Mammary epithelial cell (primary cell): Measurements from ENCODE around the gene SIGLEC10.

Source experiments
- EZH2 ChIP-seq: IDR thresholded peaks from 2 replicates; pipeline ENCODE4 v1.6.1; 2012; ENCODE audit warnings: low read length, inconsistent platforms, borderline replicate concordance
- TF ChIP-seq, protein P1 (sequence below), 2 donors: IDR thresholded peaks in 1 of 2; conservative IDR thresholded peaks in 1 of 2; 2 replicates each; pipeline ENCODE4 v1.5.1; 2011 to 2012; ENCODE audit warnings: inconsistent platforms in 2 of 2, low read length in 2 of 2, mild to moderate bottlenecking in 2 of 2, control low read depth in 1 of 2, low read depth in 1 of 2; ENCODE audit not compliant: insufficient read depth in 1 of 2; ENCODE audit errors: extremely low read depth in 1 of 2

DNA sequence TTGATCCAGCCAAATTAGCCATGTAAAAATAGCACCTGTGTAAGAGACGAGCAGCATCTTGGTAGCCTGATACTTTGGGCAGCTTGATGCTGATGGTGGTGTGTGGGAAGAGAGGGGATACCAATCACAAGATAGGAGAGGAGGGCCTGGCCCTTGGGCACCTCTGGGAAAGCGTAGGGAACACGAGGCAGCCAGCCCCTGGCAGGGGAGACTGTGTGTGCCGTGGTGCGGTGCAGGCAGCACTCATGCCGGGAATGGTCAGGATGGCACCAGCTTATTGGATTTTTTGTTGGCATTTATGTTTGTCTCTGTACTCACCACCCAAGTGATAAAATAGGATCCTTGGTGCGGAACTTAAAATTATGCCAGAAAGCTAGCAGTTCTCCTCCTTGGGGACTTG lies 30.6 kb upstream of the SIGLEC10 start:
- TF ChIP-seq EZH2, result no peak
- TF ChIP-seq, protein P1, sequence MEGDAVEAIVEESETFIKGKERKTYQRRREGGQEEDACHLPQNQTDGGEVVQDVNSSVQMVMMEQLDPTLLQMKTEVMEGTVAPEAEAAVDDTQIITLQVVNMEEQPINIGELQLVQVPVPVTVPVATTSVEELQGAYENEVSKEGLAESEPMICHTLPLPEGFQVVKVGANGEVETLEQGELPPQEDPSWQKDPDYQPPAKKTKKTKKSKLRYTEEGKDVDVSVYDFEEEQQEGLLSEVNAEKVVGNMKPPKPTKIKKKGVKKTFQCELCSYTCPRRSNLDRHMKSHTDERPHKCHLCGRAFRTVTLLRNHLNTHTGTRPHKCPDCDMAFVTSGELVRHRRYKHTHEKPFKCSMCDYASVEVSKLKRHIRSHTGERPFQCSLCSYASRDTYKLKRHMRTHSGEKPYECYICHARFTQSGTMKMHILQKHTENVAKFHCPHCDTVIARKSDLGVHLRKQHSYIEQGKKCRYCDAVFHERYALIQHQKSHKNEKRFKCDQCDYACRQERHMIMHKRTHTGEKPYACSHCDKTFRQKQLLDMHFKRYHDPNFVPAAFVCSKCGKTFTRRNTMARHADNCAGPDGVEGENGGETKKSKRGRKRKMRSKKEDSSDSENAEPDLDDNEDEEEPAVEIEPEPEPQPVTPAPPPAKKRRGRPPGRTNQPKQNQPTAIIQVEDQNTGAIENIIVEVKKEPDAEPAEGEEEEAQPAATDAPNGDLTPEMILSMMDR (conservative IDR thresholded peaks at IDR 0.05 in 1 of 2, IDR thresholded peaks at IDR 0.05 in 1 of 2; ENCODE audit: extremely low read depth in 1 of 2, insufficient read depth in 1 of 2, low read depth in 1 of 2, low read length in 2 of 2), result no peak
